Tibial artery (tissue), 4 donors: ENCODE measurements around the gene XIRP2.

Experiments used
- DNase-seq, 2 donors: peaks; one replicate each; pipeline ENCODE4 v3.0.0-alpha.2; 2019
- H3K27ac ChIP-seq, 2 donors: fragments of 200-600 bp; sonication (generic) in 1 of 2; 1 replicate in 1 of 2; 2 replicates in 1 of 2; pipeline ENCODE4 v1.5.1; 2018 to 2019; ENCODE audit warnings: mild to moderate bottlenecking in 1 of 2
- H3K27me3 ChIP-seq, 2 donors: fragments of 200-600 bp; sonication (generic) in 1 of 2; one replicate each; pipeline versions ENCODE4 v1.5.1 to v1.6.0; 2016 to 2019
- H3K36me3 ChIP-seq, 3 donors: fragments of 200-600 bp; sonication (generic) in 2 of 3; one replicate each; pipeline ENCODE4 v1.5.1; 2016 to 2019; ENCODE audit warnings: mild to moderate bottlenecking in 2 of 3
- H3K4me1 ChIP-seq, 4 donors: fragments of 200-600 bp; sonication (generic) in 2 of 4; 1 replicate in 3 of 4; 2 replicates in 1 of 4; pipeline ENCODE4 v1.5.1; 2016 to 2019
- H3K4me3 ChIP-seq, 2 donors: fragments of 200-600 bp; sonication (generic) in 1 of 2; 1 replicate in 1 of 2; 2 replicates in 1 of 2; pipeline ENCODE4 v1.5.1; 2018 to 2019; ENCODE audit warnings: mild to moderate bottlenecking in 2 of 2
- H3K9me3 ChIP-seq, 3 donors: fragments of 200-600 bp; sonication (generic) in 1 of 3; one replicate each; pipeline ENCODE4 v1.5.1; 2016 to 2019
- intact Hi-C: fragments of 100-400 bp; cut with DNase I; formaldehyde crosslinking; loops from one replicate; pipeline ENCODE4 v1.15.0; 2023; ENCODE audit warnings: low total_unique reads
- TF ChIP-seq, protein P1 (sequence below), 2 experiments: fragments of 200-600 bp in 1 of 2; fragments of 450-650 bp in 1 of 2; IDR thresholded peaks; one replicate each; pipeline ENCODE4 v1.5.1; 2017 to 2019; ENCODE audit warnings: antibody characterized with exemption in 2 of 2, mild to moderate bottlenecking in 1 of 2, moderate library complexity in 1 of 2

XIRP2 gene

DNA sequence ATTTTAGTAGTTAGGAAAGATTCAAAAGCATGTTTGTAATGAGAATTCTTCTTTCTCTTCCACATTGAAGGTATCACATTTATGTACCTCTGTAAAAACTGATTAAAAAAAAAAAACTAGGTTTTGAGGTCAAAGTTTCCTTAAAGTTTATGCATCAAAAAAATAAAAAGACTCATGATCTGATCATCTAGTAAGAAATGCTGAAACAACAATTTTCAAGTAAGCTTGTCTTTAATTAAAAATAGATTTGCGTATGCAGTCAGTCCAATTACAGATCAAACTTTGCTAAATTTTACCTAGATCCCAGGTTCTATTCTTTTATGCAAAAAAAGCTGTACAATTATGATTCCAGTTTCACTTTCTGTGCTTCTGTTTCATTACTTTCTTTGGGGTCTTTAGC, 409.0 kb downstream of the XIRP2 start:
- Histone ChIP-seq H3K27ac (no peak overlapping the region), H3K4me3 (no peak overlapping the region), H3K9me3 (no peaks in the 10 kb centered on the region), H3K4me1 (peaks cover 0 to 17% (median 15%) of the 10 kb centered on the region in 4 donors), H3K36me3 (no peaks in the 10 kb centered on the region), H3K27me3 (no peaks in the 10 kb centered on the region)
- TF ChIP-seq, protein P1, sequence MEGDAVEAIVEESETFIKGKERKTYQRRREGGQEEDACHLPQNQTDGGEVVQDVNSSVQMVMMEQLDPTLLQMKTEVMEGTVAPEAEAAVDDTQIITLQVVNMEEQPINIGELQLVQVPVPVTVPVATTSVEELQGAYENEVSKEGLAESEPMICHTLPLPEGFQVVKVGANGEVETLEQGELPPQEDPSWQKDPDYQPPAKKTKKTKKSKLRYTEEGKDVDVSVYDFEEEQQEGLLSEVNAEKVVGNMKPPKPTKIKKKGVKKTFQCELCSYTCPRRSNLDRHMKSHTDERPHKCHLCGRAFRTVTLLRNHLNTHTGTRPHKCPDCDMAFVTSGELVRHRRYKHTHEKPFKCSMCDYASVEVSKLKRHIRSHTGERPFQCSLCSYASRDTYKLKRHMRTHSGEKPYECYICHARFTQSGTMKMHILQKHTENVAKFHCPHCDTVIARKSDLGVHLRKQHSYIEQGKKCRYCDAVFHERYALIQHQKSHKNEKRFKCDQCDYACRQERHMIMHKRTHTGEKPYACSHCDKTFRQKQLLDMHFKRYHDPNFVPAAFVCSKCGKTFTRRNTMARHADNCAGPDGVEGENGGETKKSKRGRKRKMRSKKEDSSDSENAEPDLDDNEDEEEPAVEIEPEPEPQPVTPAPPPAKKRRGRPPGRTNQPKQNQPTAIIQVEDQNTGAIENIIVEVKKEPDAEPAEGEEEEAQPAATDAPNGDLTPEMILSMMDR (IDR thresholded peaks at IDR 0.05): no peak
- intact Hi-C loops: no loop called here
- DNase-seq: no peak

- Histone ChIP-seq H3K4me3 (no peak overlapping the region), H3K9me3 (no peaks in the 10 kb centered on the region), H3K27ac (no peak overlapping the region), H3K27me3 (no peaks in the 10 kb centered on the region), H3K4me1 (peaks cover 0 to 17% (median 14%) of the 10 kb centered on the region in 4 donors), H3K36me3 (no peaks in the 10 kb centered on the region)
- TF ChIP-seq, protein P1 (IDR thresholded peaks at IDR 0.05): no peak
- DNase-seq: no peak
- intact Hi-C loops: no loop called here
Measured at GRCh38 chr2:167298017-167298416, 409.7 kb downstream of the XIRP2 start.
